K562 (cell line): ENCODE measurements around the gene SCN5A. TPM values are rescaled to one million over a fixed set of nuclear protein-coding genes. Genes with fewer than 3 reads are reported as not detected.

Source experiments
- ATAC-seq: fragments of 200-7000 bp; cut with Tn5 transposase; 3 replicates; pipeline ENCODE4 v1.9.1; 2020; ENCODE audit warnings: moderate library complexity
- BruUV-seq: library from RNA; stranded (reverse); fragments of 400-500 nt; replicated peaks from 2 replicates; lab custom pipeline; 2021; lab: Mats Ljungman, UMichigan
- CTCF ChIA-PET: fragments of 300-600 bp; formaldehyde crosslinking; extraction: SDS; loops from one replicate; lab custom pipeline; 2021; ENCODE audit warnings: low intra/inter-chr PET ratio; lab: Yijun Ruan, JAX
- POLR2A ChIA-PET: fragments of 300-600, 350-650 bp; sonication (Branson Sonifier 250); formaldehyde crosslinking; extraction: SDS; loops from one replicate; lab custom pipeline; 2021; ENCODE audit warnings: antibody characterized with exemption, inconsistent platforms; lab: Yijun Ruan, JAX
- DNase-seq, 4 experiments: peaks; one replicate each; pipeline versions ENCODE4 v3.0.0 to v3.0.0-alpha.2; 2011 to 2018; ENCODE audit warnings: low spot score in 3 of 4, mixed read lengths in 3 of 4; ENCODE audit errors: extremely low read depth in 1 of 4
- FAIRE-seq: peaks from 2 replicates; lab custom pipeline; 2011; peaks lifted over from hg19 to GRCh38; lab: Jason Lieb, UNC
- H2AFZ ChIP-seq: 2 replicates; pipeline ENCODE4 v1.6.0; 2011; ENCODE audit warnings: low read depth, low read length, control low read depth, inconsistent platforms
- H3K27ac ChIP-seq: fragments of 200-600 bp; 3 replicates; pipeline ENCODE4 v1.8.0; 2011; ENCODE audit warnings: low read depth, mild to moderate bottlenecking, control low read depth, inconsistent platforms, low read length, moderate library complexity, mixed read lengths; ENCODE audit errors: extremely low read depth
- H3K27me3 ChIP-seq, 2 experiments: fragments of 300-600 bp in 1 of 2; 2 replicates in 1 of 2; 3 replicates in 1 of 2; pipeline versions ENCODE4 v1.6.0 to v1.8.0; 2011; ENCODE audit warnings: inconsistent platforms in 2 of 2, low read length in 2 of 2, mild to moderate bottlenecking in 1 of 2, mixed read lengths in 1 of 2, moderate library complexity in 1 of 2; ENCODE audit not compliant: control insufficient read depth in 2 of 2, insufficient read depth in 2 of 2
- H3K36me3 ChIP-seq: fragments of 300-600 bp; 3 replicates; pipeline ENCODE4 v1.8.0; 2011; ENCODE audit warnings: mild to moderate bottlenecking, low read length, inconsistent platforms; ENCODE audit not compliant: control insufficient read depth, insufficient read depth
- H3K4me1 ChIP-seq, 2 experiments: fragments of 200-600 bp in 1 of 2; replicated peaks in 1 of 2; 2 replicates in 1 of 2; 3 replicates in 1 of 2; pipeline versions ENCODE4 v1.5.1 to v1.8.0; 2011; ENCODE audit warnings: inconsistent platforms in 2 of 2, low read length in 2 of 2, mild to moderate bottlenecking in 1 of 2, mixed read lengths in 1 of 2, moderate library complexity in 1 of 2; ENCODE audit not compliant: control insufficient read depth in 2 of 2, insufficient read depth in 2 of 2
- H3K4me2 ChIP-seq: 2 replicates; pipeline ENCODE4 v1.6.1; 2011; ENCODE audit warnings: low read length, control low read depth, inconsistent platforms, mixed read lengths; ENCODE audit not compliant: insufficient read depth
- H3K4me3 ChIP-seq: fragments of 200-600 bp; sonication (generic), shearing (Covaris generic); 2 replicates; pipeline ENCODE4 v1.5.1; 2016; ENCODE audit warnings: control low read depth, inconsistent platforms
- H3K79me2 ChIP-seq: fragments of 200-600 bp; 3 replicates; pipeline ENCODE4 v1.8.0; 2011; ENCODE audit warnings: low read length, inconsistent platforms; ENCODE audit not compliant: control insufficient read depth, insufficient read depth
- H3K9ac ChIP-seq, 2 experiments: 2 replicates each; pipeline versions ENCODE4 v1.6.0 to v1.6.1; 2011; ENCODE audit warnings: low read depth in 2 of 2, low read length in 2 of 2, control low read depth in 1 of 2, inconsistent platforms in 1 of 2, mild to moderate bottlenecking in 1 of 2, mixed read lengths in 1 of 2; ENCODE audit not compliant: insufficient read depth in 1 of 2
- H3K9me1 ChIP-seq: one replicate; pipeline ENCODE4 v1.6.0; 2011; ENCODE audit warnings: inconsistent platforms, mild to moderate bottlenecking, low read length, moderate library complexity; ENCODE audit not compliant: control insufficient read depth, insufficient read depth
- H3K9me3 ChIP-seq: replicated peaks from 2 replicates; pipeline ENCODE4 v1.5.1; 2011; ENCODE audit warnings: low read depth, low read length, inconsistent platforms; ENCODE audit not compliant: control insufficient read depth, insufficient read depth
- H4K20me1 ChIP-seq: replicated peaks from 2 replicates; pipeline ENCODE4 v1.6.1; 2011; ENCODE audit warnings: low read length, inconsistent platforms, mixed read lengths; ENCODE audit not compliant: control insufficient read depth, insufficient read depth
- CREB5 ChIP-seq: fragments of 250-450 bp; sonication (Bioruptor Pico); IDR thresholded peaks from 2 replicates; pipeline ENCODE4 v1.5.0; 2020; ENCODE audit warnings: mild to moderate bottlenecking
- HINFP ChIP-seq: fragments of 450-650 bp; conservative IDR thresholded peaks from 2 replicates; pipeline ENCODE4 v1.6.1; 2016; ENCODE audit warnings: missing genetic modification characterization, low read depth, mild to moderate bottlenecking, control low read depth, missing compliant biosample characterization
- KDM2B ChIP-seq: fragments of 250-450 bp; sonication (Bioruptor Pico); IDR thresholded peaks from 2 replicates; pipeline ENCODE4 v1.8.0; 2021; ENCODE audit warnings: mild to moderate bottlenecking, moderate library complexity
- MAFK ChIP-seq: IDR thresholded peaks from 2 replicates; pipeline ENCODE4 v1.6.1; 2011; ENCODE audit warnings: low read length, improper control_type of control experiment
- TAF9B ChIP-seq: fragments of 450-650 bp; IDR thresholded peaks from 2 replicates; pipeline ENCODE4 v1.6.1; 2018; ENCODE audit warnings: mild to moderate bottlenecking; ENCODE audit not compliant: partially characterized antibody
- ZBTB11 ChIP-seq, 3 experiments: fragments of 200-800 bp in 1 of 3; fragments of 250-450 bp in 1 of 3; fragments of 450-650 bp in 1 of 3; sonication (Bioruptor Pico) in 1 of 3; sonication (Bioruptor generic) in 1 of 3; formaldehyde crosslinking in 1 of 3; IDR thresholded peaks; 2 replicates each; pipeline versions ENCODE4 v1.6.1 to v1.8.0; 2016 to 2022; ENCODE audit warnings: mild to moderate bottlenecking in 2 of 3, missing genetic modification characterization in 2 of 3, missing compliant biosample characterization in 1 of 3, moderate library complexity in 1 of 3
- ZBTB12 ChIP-seq: fragments of 250-450 bp; sonication (Bioruptor Pico); IDR thresholded peaks from 2 replicates; pipeline ENCODE4 v1.4.0; 2020
- ZMIZ1 ChIP-seq, 2 experiments: fragments of 150-350 bp in 1 of 2; IDR thresholded peaks; 2 replicates each; pipeline ENCODE4 v1.6.1; 2012 to 2016; ENCODE audit warnings: low read depth in 2 of 2, low read length in 2 of 2, mild to moderate bottlenecking in 1 of 2, moderate library complexity in 1 of 2
- ZNF133 ChIP-seq: fragments of 250-450 bp; sonication (Bioruptor Pico); IDR thresholded peaks from 2 replicates; pipeline ENCODE4 v1.4.0; 2020; ENCODE audit warnings: mild to moderate bottlenecking
- WGBS: fragments of 100-300 bp; shearing (Covaris generic); methylation state at CpG from one replicate; pipeline ENCODE4 v1.1.6; 2016; ENCODE audit warnings: low coverage, mixed read lengths; ENCODE audit not compliant: insufficient coverage; ENCODE audit errors: missing lambda C conversion rate; 5-methylcytosine and 5-hydroxymethylcytosine counted together
- in situ Hi-C: fragments of 300-500 bp; cut with MboI; formaldehyde crosslinking; loops from 4 replicates; pipeline ENCODE4 v1.15.0; 2018; ENCODE audit warnings: inconsistent platforms, mixed read lengths
- intact Hi-C: fragments of 100-400 bp; cut with micrococcal nuclease; formaldehyde crosslinking; loops from 2 replicates; pipeline ENCODE4 v1.14.2; 2022
- polyA plus RNA-seq, 8 experiments: library from polyadenylated mRNA; depleted of rRNA in 4 of 8; stranded (reverse) in 5 of 8; unstranded in 3 of 8; fragments of >200 nt; fragmentation: Nextera tagmentation in 2 of 8; fragmentation: Illumina TruSeq in 1 of 8; extraction: Ambion mirVana in 2 of 8; extraction: Trizol in 1 of 8; gene quantifications; 2 replicates each; pipeline versions ENCODE4 v1.2.1 to v1.2.3, GENCODE V29; 2011 to 2014; ENCODE audit warnings: inconsistent platforms in 1 of 8, missing spikeins in 1 of 8
- total RNA-seq, 7 experiments: library from RNA; depleted of rRNA in 6 of 7; stranded (reverse); fragments of >200 nt in 6 of 7; fragmentation: Illumina TruSeq in 2 of 7; extraction: Trizol in 2 of 7; gene quantifications; 2 replicates each; pipeline versions ENCODE4 v1.2.1 to v1.2.3, GENCODE V29; 2011 to 2021; ENCODE audit warnings: low replicate concordance in 1 of 7

Gene SCN5A
- total and polyA plus RNA-seq, 9 of the 15 experiments (the other 6 are each of a cell fraction or from before 2014, with no cell fraction given): 0.07 to 1.4 (median 0.21) TPM; not detected in 2

- no TSS peak for BruUV-seq
- peaks cover 11% of the 10 kb centered on the region for H4K20me1 ChIP-seq
- H3K4me3 ChIP-seq: no peak overlapping the region
- H3K4me2 ChIP-seq: no peak overlapping the region
- peaks cover 41 to 81% of the 10 kb centered on the region in 2 experiments; a peak in 4 of 5 replicates for H3K27me3 ChIP-seq
- intact Hi-C loops: no loop called here
- no peak for FAIRE-seq
- no peak overlapping the region for H3K27ac ChIP-seq
- no peak overlapping the region for H3K9ac ChIP-seq
- no peak overlapping the region for H2AFZ ChIP-seq
- no peaks in the 10 kb centered on the region for H3K9me3 ChIP-seq
- in situ Hi-C loops: no loop called here
- 1% methylated on average over 8 of the region's 8 CpGs for WGBS
- H3K4me1 ChIP-seq: no peaks in the 10 kb centered on the region
- ChIA-PET CTCF (no interaction called here), POLR2A (interaction anchor here (0.6 to 0.7 kb wide), 2 partner anchors 47 to 451 kb away, joined by 3 to 4 read pairs; no protein-coding TSS in a partner anchor)
- DNase-seq: no peak
- no peaks in the 10 kb centered on the region for H3K36me3 ChIP-seq
- H3K79me2 ChIP-seq: no peaks in the 10 kb centered on the region
- H3K9me1 ChIP-seq: no peaks in the 10 kb centered on the region
- ATAC-seq: no peak
- TF ChIP-seq CREB5 (CRISPR knock-in tag) (no peak), KDM2B (CRISPR knock-in tag) (no peak), ZNF133 (CRISPR knock-in tag) (no peak), TAF9B (no peak), ZBTB12 (CRISPR knock-in tag) (no peak), ZBTB11 (CRISPR knock-in tag; IDR thresholded peaks at IDR 0.05) (no peak), ZMIZ1 (IDR thresholded peaks at IDR 0.05; ENCODE audit: low read depth in 2 of 2, low read length in 2 of 2) (no peak), MAFK (no peak), HINFP (tag) (no peak)
Observed at GRCh38 chr3:38641461-38642110, 7.9 kb downstream of the SCN5A start.
